ENCODE data around the gene PSMD1.

DNA sequence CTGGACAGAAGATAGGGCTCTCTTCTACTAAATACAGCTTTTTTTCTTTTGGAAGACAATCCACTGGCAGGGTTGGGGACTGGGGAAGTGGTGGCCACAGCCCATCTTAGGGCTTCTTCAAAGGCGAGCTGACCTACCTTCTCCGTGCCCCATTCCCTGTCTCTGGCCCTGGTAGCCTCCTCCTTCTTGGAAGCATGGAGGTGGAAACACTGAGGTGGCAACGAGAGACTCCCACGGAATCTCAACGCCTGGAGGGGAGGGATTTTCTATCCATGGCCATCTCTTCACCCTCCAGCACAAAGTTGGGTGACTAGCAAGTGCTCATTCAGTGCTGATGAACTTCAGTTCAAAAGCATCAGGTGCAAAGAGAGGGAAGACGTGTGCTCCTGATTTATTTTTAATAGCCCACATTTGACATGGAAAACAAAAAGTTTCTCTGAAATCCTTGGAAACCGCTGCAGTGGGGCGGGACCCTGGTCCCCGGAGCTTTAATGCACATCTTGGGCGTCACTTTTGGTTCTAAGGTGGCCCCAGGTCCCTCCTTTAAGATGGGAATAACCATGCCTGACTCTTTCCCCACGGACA is 141.1 kb downstream of the PSMD1 start:
- TF ChIP-seq, protein P1, sequence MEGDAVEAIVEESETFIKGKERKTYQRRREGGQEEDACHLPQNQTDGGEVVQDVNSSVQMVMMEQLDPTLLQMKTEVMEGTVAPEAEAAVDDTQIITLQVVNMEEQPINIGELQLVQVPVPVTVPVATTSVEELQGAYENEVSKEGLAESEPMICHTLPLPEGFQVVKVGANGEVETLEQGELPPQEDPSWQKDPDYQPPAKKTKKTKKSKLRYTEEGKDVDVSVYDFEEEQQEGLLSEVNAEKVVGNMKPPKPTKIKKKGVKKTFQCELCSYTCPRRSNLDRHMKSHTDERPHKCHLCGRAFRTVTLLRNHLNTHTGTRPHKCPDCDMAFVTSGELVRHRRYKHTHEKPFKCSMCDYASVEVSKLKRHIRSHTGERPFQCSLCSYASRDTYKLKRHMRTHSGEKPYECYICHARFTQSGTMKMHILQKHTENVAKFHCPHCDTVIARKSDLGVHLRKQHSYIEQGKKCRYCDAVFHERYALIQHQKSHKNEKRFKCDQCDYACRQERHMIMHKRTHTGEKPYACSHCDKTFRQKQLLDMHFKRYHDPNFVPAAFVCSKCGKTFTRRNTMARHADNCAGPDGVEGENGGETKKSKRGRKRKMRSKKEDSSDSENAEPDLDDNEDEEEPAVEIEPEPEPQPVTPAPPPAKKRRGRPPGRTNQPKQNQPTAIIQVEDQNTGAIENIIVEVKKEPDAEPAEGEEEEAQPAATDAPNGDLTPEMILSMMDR (IDR thresholded peaks at IDR 0.05), result no peak
- no peak for TF ChIP-seq POLR2A (IDR thresholded peaks at IDR 0.05)

Measured in esophagus squamous epithelium (tissue), 4 donors.